AG04450 (cell line): ENCODE measurements around the gene PLEKHS1. TPM values are rescaled to one million over a fixed set of nuclear protein-coding genes. Genes with fewer than 3 reads are reported as not detected.

ENCODE experiments used
- polyA plus RNA-seq: library from polyadenylated mRNA; depleted of rRNA; stranded (reverse); fragments of >200 nt; gene quantifications from 2 replicates; pipeline ENCODE4 v1.2.3, GENCODE V29; 2011; rRNA removed
- small RNA-seq: library from RNA; depleted of rRNA; stranded (forward); fragments of <200 nt; gene quantifications from one replicate; pipeline ENCODE3, GENCODE V24; 2012; ENCODE audit warnings: low read depth; ENCODE audit not compliant: insufficient read length

PLEKHS1 gene
- polyA plus RNA-seq, 1 experiment = not detected

Small RNA genes lying within 50 kb of the gene (small RNA-seq; reads per million reads assigned to genes)
- not detected for gene RF00560

Other genes starting within 250 kb of the PLEKHS1 start
- not detected in 2 replicates for gene HABP2, start 198.6 kb upstream of the PLEKHS1 start, polyA plus RNA-seq
- not detected in 2 replicates for gene NRAP, start 87.6 kb upstream of the PLEKHS1 start, polyA plus RNA-seq
- gene CASP7, start 71.8 kb upstream of the PLEKHS1 start, polyA plus RNA-seq = 28.6 and 33.7 TPM in 2 replicates
- gene DCLRE1A, start 102.4 kb downstream of the PLEKHS1 start, polyA plus RNA-seq = 4.4 and 6.3 TPM in 2 replicates
- 6.8 and 7.6 TPM in 2 replicates for gene NHLRC2, start 103.0 kb downstream of the PLEKHS1 start, polyA plus RNA-seq